IMR-90 (cell line): ENCODE data around the gene MBL2. TPM values are rescaled to one million over a fixed set of nuclear protein-coding genes. Genes with fewer than 3 reads are reported as not detected.

Experiments used
- ATAC-seq: fragments of 200-7000 bp; cut with Tn5 transposase; 2 replicates; pipeline ENCODE4 v1.9.1; 2020; ENCODE audit warnings: low read depth, mild to moderate bottlenecking, moderate library complexity
- BruUV-seq: library from RNA; stranded (reverse); fragments of 400-500 nt; replicated peaks from 2 replicates; lab custom pipeline; 2021; lab: Mats Ljungman, UMichigan
- CTCF ChIA-PET: fragments of 300-600 bp; formaldehyde crosslinking; extraction: SDS; loops from one replicate; lab custom pipeline; 2021; ENCODE audit warnings: antibody characterized with exemption; lab: Yijun Ruan, JAX
- POLR2A ChIA-PET: fragments of 300-600 bp; sonication (Branson Sonifier 250); formaldehyde crosslinking; loops from one replicate; lab custom pipeline; 2022; ENCODE audit warnings: antibody characterized with exemption; ENCODE audit not compliant: unreplicated experiment; lab: Charles Lee
- DNase-seq: peaks from one replicate; pipeline ENCODE4 v3.0.0; 2013
- H2AFZ ChIP-seq: replicated peaks from 2 replicates; pipeline ENCODE3; 2013; ENCODE audit warnings: low read length, mild to moderate bottlenecking; ENCODE audit not compliant: poor library complexity
- H2AK5ac ChIP-seq: 2 replicates; pipeline ENCODE4 v1.6.1; 2013; ENCODE audit warnings: low read depth, low read length, inconsistent platforms
- H2AK9ac ChIP-seq: replicated peaks from 2 replicates; pipeline ENCODE3; 2013; ENCODE audit warnings: mild to moderate bottlenecking, low read depth, low read length, moderate library complexity; ENCODE audit not compliant: poor library complexity
- H2BK120ac ChIP-seq: 2 replicates; pipeline ENCODE4 v1.6.1; 2013; ENCODE audit warnings: low read depth, low read length, inconsistent platforms
- H2BK15ac ChIP-seq: 3 replicates; pipeline ENCODE4 v1.6.1; 2013; ENCODE audit warnings: low read depth, low read length, inconsistent platforms
- H2BK20ac ChIP-seq: 2 replicates; pipeline ENCODE4 v1.6.1; 2013; ENCODE audit warnings: low read depth, mild to moderate bottlenecking, inconsistent platforms, low read length, moderate library complexity
- H2BK5ac ChIP-seq: 2 replicates; pipeline ENCODE4 v1.6.1; 2013; ENCODE audit warnings: mild to moderate bottlenecking, low read depth, low read length, inconsistent platforms; ENCODE audit not compliant: poor library complexity, severe bottlenecking
- H3K14ac ChIP-seq: replicated peaks from 2 replicates; pipeline ENCODE4 v1.6.1; 2013; ENCODE audit warnings: low read depth, low read length, inconsistent platforms
- H3K18ac ChIP-seq: 2 replicates; pipeline ENCODE4 v1.6.1; 2013; ENCODE audit warnings: low read depth, low read length, control low read depth
- H3K23ac ChIP-seq: 2 replicates; pipeline ENCODE4 v1.6.1; 2013; ENCODE audit warnings: low read depth, low read length, inconsistent platforms
- H3K27ac ChIP-seq: 2 replicates; pipeline ENCODE4 v1.5.1; 2013; ENCODE audit warnings: mild to moderate bottlenecking, control low read depth, low read length; ENCODE audit not compliant: insufficient read depth
- H3K27me3 ChIP-seq: 2 replicates; pipeline ENCODE4 v1.6.1; 2013; ENCODE audit warnings: low read length; ENCODE audit not compliant: control insufficient read depth, insufficient read depth
- H3K36me3 ChIP-seq: 2 replicates; pipeline ENCODE4 v1.6.1; 2013; ENCODE audit warnings: low read length, mixed read lengths; ENCODE audit not compliant: control insufficient read depth, insufficient read depth
- H3K4ac ChIP-seq: 2 replicates; pipeline ENCODE4 v1.6.1; 2013; ENCODE audit warnings: low read depth, low read length, inconsistent platforms
- H3K4me1 ChIP-seq: 2 replicates; pipeline ENCODE4 v1.6.1; 2013; ENCODE audit warnings: low read length, mixed read lengths; ENCODE audit not compliant: control insufficient read depth, insufficient read depth
- H3K4me2 ChIP-seq: 2 replicates; pipeline ENCODE4 v1.6.1; 2013; ENCODE audit warnings: low read depth, mild to moderate bottlenecking, control low read depth, low read length, moderate library complexity
- H3K4me3 ChIP-seq: 2 replicates; pipeline ENCODE4 v1.5.1; 2013; ENCODE audit warnings: low read depth, mild to moderate bottlenecking, control low read depth, low read length, moderate library complexity; ENCODE audit not compliant: insufficient read depth
- H3K56ac ChIP-seq: 2 replicates; pipeline ENCODE4 v1.6.1; 2013; ENCODE audit warnings: low read length, inconsistent platforms; ENCODE audit not compliant: insufficient read depth; ENCODE audit errors: extremely low read depth
- H3K79me1 ChIP-seq, 2 experiments: 2 replicates each; pipeline ENCODE4 v1.6.1; 2013; ENCODE audit warnings: low read length in 2 of 2, inconsistent platforms in 1 of 2, low read depth in 1 of 2
- H3K9ac ChIP-seq: 2 replicates; pipeline ENCODE4 v1.6.1; 2013; ENCODE audit warnings: low read depth, low read length, control low read depth
- H3K9me1 ChIP-seq: 2 replicates; pipeline ENCODE4 v1.6.1; 2013; ENCODE audit warnings: low read length, inconsistent platforms; ENCODE audit not compliant: insufficient read depth
- H3K9me3 ChIP-seq: 2 replicates; pipeline ENCODE4 v1.6.1; 2013; ENCODE audit warnings: low read length; ENCODE audit not compliant: control insufficient read depth, insufficient read depth
- H4K20me1 ChIP-seq: 2 replicates; pipeline ENCODE4 v1.6.1; 2013; ENCODE audit warnings: low read length, inconsistent platforms; ENCODE audit not compliant: insufficient read depth
- H4K5ac ChIP-seq: 2 replicates; pipeline ENCODE4 v1.6.1; 2013; ENCODE audit warnings: mild to moderate bottlenecking, low read depth, low read length, control low read depth
- H4K8ac ChIP-seq, 2 experiments: 2 replicates each; pipeline ENCODE4 v1.6.1; 2013; ENCODE audit warnings: low read depth in 2 of 2, low read length in 2 of 2, control low read depth in 1 of 2, inconsistent platforms in 1 of 2
- H4K91ac ChIP-seq: 2 replicates; pipeline ENCODE4 v1.6.1; 2013; ENCODE audit warnings: low read depth, low read length, inconsistent platforms; ENCODE audit not compliant: insufficient read depth
- NFE2L2 ChIP-seq: fragments of 150-350 bp; IDR thresholded peaks from 2 replicates; pipeline ENCODE4 v1.6.1; 2016; ENCODE audit warnings: low read depth, mild to moderate bottlenecking, low read length
- RAD21 ChIP-seq: IDR thresholded peaks from 2 replicates; pipeline ENCODE4 v1.6.1; 2012; ENCODE audit warnings: low read length, improper control_type of control experiment
- SMC3 ChIP-seq: fragments of 150-350 bp; IDR thresholded peaks from 2 replicates; pipeline ENCODE4 v1.6.1; 2016; ENCODE audit warnings: low read depth, mild to moderate bottlenecking, antibody characterized with exemption, low read length, moderate library complexity
- WGBS, 2 experiments: methylation state at CpG; one replicate each; pipeline versions ENCODE4 v1.1.5 to v1.1.7; 2013; ENCODE audit warnings: missing lambda C conversion rate in 2 of 2; ENCODE audit not compliant: insufficient read length in 1 of 2; ENCODE audit errors: extremely low coverage in 2 of 2; 5-methylcytosine and 5-hydroxymethylcytosine counted together
- dilution Hi-C: fragments of 300-500 bp; cut with HindIII; formaldehyde crosslinking; loops from one replicate; pipeline ENCODE4 v1.14.3; 2018; ENCODE audit warnings: low sequenced_read_pairs; ENCODE audit not compliant: unreplicated experiment
- in situ Hi-C: fragments of 300-500 bp; cut with MboI; formaldehyde crosslinking; loops from 3 replicates; pipeline ENCODE4 v1.14.3; 2019; ENCODE audit warnings: low sequenced_read_pairs, inconsistent platforms, mixed read lengths
- intact Hi-C: fragments of 100-400 bp; cut with micrococcal nuclease; formaldehyde crosslinking; loops from 2 replicates; pipeline ENCODE4 v1.10.0; 2022
- polyA plus RNA-seq, 3 experiments: library from polyadenylated mRNA; depleted of rRNA; stranded (reverse); fragments of >200 nt; gene quantifications; 2 replicates each; pipeline ENCODE4 v1.2.3, GENCODE V29; 2012; ENCODE audit warnings: low replicate concordance in 1 of 3
- total RNA-seq: library from RNA; depleted of rRNA; stranded (reverse); fragments of >200 nt; gene quantifications from 2 replicates; pipeline ENCODE4 v1.2.3, GENCODE V29; 2012
- TF ChIP-seq, protein P1 (sequence below): fragments of 150-350 bp; IDR thresholded peaks from 2 replicates; pipeline ENCODE4 v1.6.1; 2017; ENCODE audit warnings: mild to moderate bottlenecking, antibody characterized with exemption, low read length, low read depth
- TF ChIP-seq, protein P2 (sequence below): conservative IDR thresholded peaks from 2 replicates; pipeline ENCODE4 v1.5.1; 2012; ENCODE audit warnings: mild to moderate bottlenecking, low read depth, low read length, improper control_type of control experiment

Gene MBL2
- total and polyA plus RNA-seq, 2 of the 4 experiments (the other 2 are of a cell fraction), result not detected

DNA sequence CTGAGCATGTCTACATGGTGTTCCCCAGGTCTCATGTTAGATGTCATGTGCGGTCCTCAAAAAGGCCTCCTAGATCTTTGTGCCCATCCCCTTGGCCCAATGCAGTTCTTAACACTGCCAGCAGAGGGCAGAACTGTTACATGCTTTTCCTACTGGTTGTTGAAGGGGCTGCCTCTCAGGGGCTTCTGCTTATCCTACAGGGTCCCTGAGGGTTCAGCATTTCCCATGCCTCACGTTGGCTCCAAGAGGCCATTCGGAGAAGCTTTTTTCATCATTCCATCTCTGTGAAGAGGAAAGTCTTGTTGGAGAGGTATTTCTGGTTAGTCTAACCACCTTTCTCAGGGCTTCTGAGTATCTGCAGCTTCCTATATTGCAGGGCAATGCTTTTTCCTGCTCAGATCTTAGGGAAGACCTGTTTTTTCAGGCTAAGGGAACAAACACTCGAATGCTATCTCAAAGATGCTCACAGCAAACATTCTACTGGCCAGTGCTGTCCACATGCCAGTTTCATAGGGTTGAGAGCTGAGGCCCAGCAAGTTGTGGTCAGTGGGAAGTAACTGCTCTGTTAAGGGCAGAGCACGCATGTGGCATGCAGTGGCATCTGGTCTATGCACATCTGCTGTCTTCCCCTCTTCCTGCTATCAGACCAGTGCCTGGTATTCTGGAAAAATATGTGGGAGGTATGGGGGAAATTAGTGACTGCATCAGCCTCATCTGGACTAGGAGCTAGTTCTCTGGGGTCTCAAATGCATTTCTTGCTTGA is 31.5 kb downstream of the MBL2 start:
- H2BK15ac ChIP-seq, result no peak overlapping the region
- H3K36me3 ChIP-seq, result no peaks in the 10 kb centered on the region
- H3K4me3 ChIP-seq, result no peak overlapping the region
- H3K4ac ChIP-seq, result no peak overlapping the region
- ChIA-PET CTCF (interaction anchor here (1.1 to 1.8 kb wide), 2 partner anchors 39 to 98 kb away, joined by 3 to 10 read pairs; no protein-coding TSS in a partner anchor), POLR2A (no interaction called here)
- H2BK5ac ChIP-seq, result no peak overlapping the region
- DNase-seq, result peak; percentile 17
- TF ChIP-seq, protein P1, sequence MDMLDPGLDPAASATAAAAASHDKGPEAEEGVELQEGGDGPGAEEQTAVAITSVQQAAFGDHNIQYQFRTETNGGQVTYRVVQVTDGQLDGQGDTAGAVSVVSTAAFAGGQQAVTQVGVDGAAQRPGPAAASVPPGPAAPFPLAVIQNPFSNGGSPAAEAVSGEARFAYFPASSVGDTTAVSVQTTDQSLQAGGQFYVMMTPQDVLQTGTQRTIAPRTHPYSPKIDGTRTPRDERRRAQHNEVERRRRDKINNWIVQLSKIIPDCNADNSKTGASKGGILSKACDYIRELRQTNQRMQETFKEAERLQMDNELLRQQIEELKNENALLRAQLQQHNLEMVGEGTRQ, result no peak
- TF ChIP-seq NFE2L2 (no peak), SMC3 (peak; percentile 47), RAD21 (peak; percentile 52)
- TF ChIP-seq, protein P2, sequence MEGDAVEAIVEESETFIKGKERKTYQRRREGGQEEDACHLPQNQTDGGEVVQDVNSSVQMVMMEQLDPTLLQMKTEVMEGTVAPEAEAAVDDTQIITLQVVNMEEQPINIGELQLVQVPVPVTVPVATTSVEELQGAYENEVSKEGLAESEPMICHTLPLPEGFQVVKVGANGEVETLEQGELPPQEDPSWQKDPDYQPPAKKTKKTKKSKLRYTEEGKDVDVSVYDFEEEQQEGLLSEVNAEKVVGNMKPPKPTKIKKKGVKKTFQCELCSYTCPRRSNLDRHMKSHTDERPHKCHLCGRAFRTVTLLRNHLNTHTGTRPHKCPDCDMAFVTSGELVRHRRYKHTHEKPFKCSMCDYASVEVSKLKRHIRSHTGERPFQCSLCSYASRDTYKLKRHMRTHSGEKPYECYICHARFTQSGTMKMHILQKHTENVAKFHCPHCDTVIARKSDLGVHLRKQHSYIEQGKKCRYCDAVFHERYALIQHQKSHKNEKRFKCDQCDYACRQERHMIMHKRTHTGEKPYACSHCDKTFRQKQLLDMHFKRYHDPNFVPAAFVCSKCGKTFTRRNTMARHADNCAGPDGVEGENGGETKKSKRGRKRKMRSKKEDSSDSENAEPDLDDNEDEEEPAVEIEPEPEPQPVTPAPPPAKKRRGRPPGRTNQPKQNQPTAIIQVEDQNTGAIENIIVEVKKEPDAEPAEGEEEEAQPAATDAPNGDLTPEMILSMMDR, result peak; percentile 62
- no peaks in the 10 kb centered on the region for H3K9me3 ChIP-seq
- dilution Hi-C loops (no loop called here), in situ Hi-C loops (loop anchor here (5.0 kb wide), 1 partner anchor 41 kb away; no protein-coding TSS in a partner anchor), intact Hi-C loops (loop anchor here (1.0 kb wide), 1 partner anchor 39 kb away; no protein-coding TSS in a partner anchor)
- no peak overlapping the region for H2BK20ac ChIP-seq
- no peaks in the 10 kb centered on the region for H3K79me1 ChIP-seq
- no peak overlapping the region for H3K18ac ChIP-seq
- ATAC-seq, result peak; percentile 81
- H3K9me1 ChIP-seq, result no peaks in the 10 kb centered on the region
- no peak overlapping the region for H2AK9ac ChIP-seq
- H3K4me2 ChIP-seq, result no peak overlapping the region
- no peaks in the 10 kb centered on the region for H4K20me1 ChIP-seq
- no TSS peak for BruUV-seq
- no peak overlapping the region for H2AFZ ChIP-seq
- H3K9ac ChIP-seq, result no peak overlapping the region
- H3K4me1 ChIP-seq, result no peaks in the 10 kb centered on the region
- no peak overlapping the region for H3K27ac ChIP-seq
- no peak overlapping the region for H4K8ac ChIP-seq
- no peak overlapping the region for H3K23ac ChIP-seq
- no peak overlapping the region for H2AK5ac ChIP-seq
- H4K91ac ChIP-seq, result no peak overlapping the region
- no peak overlapping the region for H3K14ac ChIP-seq
- no peak overlapping the region for H3K56ac ChIP-seq
- no peak overlapping the region for H2BK120ac ChIP-seq
- no peak overlapping the region for H4K5ac ChIP-seq
- WGBS, 2 experiments, result 100% methylated on average over 1 of the region's 5 CpGs; no CpG with 5 or more reads in 1 of the 2 experiments
- no peaks in the 10 kb centered on the region; the same call in 1 of the 2 replicates for H3K27me3 ChIP-seq
